BE2C (cell line): ENCODE measurements around the gene PRKAR1B.
"Not testable (repeated sequence)": the region's sequence is repeated elsewhere in the genome, so short reads cannot be mapped to it uniquely, and the experiment has no call there.

Source experiments
- DNase-seq: peaks from one replicate; pipeline ENCODE4 v3.0.0-alpha.2; 2020
- H3K27me3 ChIP-seq: fragments of 250-450 bp; sonication (Bioruptor Pico); 2 replicates; pipeline ENCODE4 v1.5.1; 2020; ENCODE audit warnings: mild to moderate bottlenecking
- H3K36me3 ChIP-seq: fragments of 250-450 bp; sonication (Bioruptor Pico); 2 replicates; pipeline ENCODE4 v1.5.1; 2020; ENCODE audit warnings: mild to moderate bottlenecking
- H3K4me1 ChIP-seq: fragments of 250-450 bp; sonication (Bioruptor Pico); 2 replicates; pipeline ENCODE4 v1.5.1; 2020
- H3K4me3 ChIP-seq: 2 replicates; pipeline ENCODE4 v1.5.1; 2011; ENCODE audit warnings: low read depth, low read length
- H3K9me3 ChIP-seq: fragments of 250-450 bp; sonication (Bioruptor Pico); 2 replicates; pipeline ENCODE4 v1.5.1; 2020
- TF ChIP-seq, protein P1 (sequence below): IDR thresholded peaks from 2 replicates; pipeline ENCODE4 v1.5.1; 2012; ENCODE audit warnings: mild to moderate bottlenecking, low read depth, low read length

PRKAR1B gene

DNA sequence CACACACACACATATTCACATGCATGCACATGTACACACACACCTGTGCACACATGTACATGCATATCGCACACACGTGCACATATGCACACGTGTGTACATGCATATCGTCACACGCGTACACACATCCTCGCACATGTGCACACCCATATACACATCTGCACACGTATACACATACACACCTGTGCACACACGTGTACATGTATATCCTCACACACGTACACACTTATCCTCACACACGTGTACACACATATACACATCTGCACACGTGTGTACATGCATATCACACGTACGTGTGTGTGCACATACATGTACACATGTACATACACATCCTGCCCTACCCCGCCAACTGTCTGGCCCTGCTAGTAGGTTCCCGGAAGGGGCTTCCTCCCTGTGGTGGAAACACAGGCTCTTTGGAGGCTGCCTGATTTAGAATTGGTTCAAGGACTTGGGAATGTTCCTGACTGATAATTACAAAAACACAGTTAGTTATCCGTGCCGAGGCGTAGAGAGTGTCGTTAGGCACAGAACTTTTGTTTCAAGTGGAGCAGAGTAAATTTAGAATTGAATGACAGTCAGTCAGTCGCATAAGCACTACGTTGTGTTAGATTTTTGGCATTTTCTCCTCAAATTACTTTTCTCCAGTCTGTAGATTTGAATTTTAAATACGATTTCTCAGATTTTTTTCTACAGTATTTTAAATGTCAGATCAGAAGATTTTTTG lies 18.5 kb upstream of the PRKAR1B start:
- TF ChIP-seq, protein P1, sequence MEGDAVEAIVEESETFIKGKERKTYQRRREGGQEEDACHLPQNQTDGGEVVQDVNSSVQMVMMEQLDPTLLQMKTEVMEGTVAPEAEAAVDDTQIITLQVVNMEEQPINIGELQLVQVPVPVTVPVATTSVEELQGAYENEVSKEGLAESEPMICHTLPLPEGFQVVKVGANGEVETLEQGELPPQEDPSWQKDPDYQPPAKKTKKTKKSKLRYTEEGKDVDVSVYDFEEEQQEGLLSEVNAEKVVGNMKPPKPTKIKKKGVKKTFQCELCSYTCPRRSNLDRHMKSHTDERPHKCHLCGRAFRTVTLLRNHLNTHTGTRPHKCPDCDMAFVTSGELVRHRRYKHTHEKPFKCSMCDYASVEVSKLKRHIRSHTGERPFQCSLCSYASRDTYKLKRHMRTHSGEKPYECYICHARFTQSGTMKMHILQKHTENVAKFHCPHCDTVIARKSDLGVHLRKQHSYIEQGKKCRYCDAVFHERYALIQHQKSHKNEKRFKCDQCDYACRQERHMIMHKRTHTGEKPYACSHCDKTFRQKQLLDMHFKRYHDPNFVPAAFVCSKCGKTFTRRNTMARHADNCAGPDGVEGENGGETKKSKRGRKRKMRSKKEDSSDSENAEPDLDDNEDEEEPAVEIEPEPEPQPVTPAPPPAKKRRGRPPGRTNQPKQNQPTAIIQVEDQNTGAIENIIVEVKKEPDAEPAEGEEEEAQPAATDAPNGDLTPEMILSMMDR: no peak
- no peak for DNase-seq
- H3K27me3 ChIP-seq: no peaks in the 10 kb centered on the region

DNA sequence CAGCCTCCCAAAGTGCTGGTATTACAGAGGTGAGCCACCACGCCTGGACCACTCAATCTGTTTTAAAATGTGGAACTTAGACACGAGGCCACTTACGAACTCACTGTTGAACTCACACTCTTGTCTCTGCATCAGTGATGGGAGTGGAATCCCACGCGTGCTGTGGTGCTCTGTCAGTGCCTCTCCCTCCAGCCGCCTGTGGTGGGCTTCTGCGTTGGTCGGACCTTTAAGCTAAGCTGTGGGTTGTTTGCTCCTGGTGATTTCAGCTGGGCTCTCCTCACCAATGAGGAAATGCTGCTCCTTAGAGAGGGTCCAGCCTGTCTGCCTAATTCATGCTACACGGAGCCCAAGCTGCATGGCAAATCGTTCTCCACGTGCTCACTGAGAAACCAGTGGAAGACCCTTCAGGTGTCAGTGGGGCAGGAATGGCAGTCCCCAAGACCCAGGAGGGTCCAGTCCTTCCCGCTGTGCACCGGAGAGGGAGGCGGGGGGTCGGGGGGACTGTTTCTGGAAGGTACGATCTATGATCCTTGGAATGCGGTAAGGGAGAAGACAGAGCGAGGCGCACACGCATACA lies 17.9 kb upstream of the PRKAR1B start:
- no peaks in the 10 kb centered on the region for H3K27me3 ChIP-seq
- H3K4me3 ChIP-seq: no peak overlapping the region
- H3K9me3 ChIP-seq: no peaks in the 10 kb centered on the region
- H3K36me3 ChIP-seq: peaks cover 51% of the 10 kb centered on the region
- no peak for DNase-seq
- TF ChIP-seq, protein P1: no peak
- no peaks in the 10 kb centered on the region; the same call in 1 of the 2 replicates for H3K4me1 ChIP-seq

More for the DNA sequence above, 18.5 kb upstream of the PRKAR1B start:
- peaks cover 51% of the 10 kb centered on the region for H3K36me3 ChIP-seq
- H3K4me3 ChIP-seq: no peak overlapping the region
- H3K9me3 ChIP-seq: no peaks in the 10 kb centered on the region
- no peaks in the 10 kb centered on the region; the same call in 1 of the 2 replicates for H3K4me1 ChIP-seq

DNA sequence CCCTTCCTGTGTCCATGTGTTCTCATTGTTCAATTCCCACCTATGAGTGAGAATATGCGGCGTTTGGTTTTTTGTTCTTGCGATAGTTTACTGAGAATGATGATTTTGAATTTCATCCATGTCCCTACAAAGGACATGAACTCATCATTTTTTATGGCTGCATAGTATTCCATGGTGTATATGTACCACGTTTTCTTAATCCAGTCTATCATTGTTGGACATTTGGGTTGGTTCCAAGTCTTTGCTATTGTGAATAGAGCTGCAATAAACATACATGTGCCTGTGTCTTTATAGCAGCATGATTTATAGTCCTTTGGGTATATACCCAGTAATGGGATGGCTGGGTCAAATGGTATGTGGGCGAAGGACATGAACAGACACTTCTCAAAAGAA lies 17.0 kb upstream of the PRKAR1B start:
- not testable (repeated sequence) for H3K4me3 ChIP-seq, H3K9me3 ChIP-seq
- H3K36me3 ChIP-seq: peaks cover 56% of the 10 kb centered on the region

DNA sequence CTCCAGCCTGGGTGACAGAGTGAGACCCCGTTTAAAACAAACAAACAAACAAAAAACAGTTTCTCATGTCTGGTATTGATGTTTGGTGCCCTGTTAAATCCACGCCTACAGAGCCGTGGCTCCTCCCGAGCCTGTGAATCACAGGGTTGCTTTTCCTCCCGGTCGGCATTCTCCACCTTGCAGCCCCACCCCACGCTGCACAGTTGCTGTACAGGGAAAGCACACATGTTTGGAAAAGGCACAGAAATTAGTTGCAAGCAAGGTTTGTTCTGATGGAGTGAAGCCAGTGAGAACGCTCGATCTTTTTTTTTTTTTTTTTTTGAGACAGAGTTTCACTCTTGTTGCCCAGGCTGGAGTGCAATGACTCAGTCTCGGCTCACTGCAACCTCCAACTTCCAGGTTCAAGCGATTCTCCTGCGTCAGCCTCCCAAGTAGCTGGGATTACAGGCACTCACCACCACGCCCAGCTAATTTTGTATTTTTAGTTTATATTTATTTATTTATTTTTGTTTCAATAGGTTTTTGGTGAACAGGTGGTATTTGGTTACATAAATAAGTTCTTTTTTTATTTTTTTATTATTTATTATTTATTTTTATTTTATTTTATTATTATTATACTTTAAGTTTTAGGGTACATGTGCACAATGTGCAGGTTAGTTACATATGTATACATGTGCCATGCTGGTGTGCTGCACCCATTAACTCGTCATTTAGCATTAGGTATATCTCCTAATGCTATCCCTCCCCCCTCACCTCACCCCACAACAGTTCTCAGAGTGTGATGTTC lies 16.5 kb upstream of the PRKAR1B start:
- not testable (repeated sequence) for DNase-seq, H3K9me3 ChIP-seq, H3K27me3 ChIP-seq, H3K4me3 ChIP-seq, H3K4me1 ChIP-seq
- H3K36me3 ChIP-seq: peaks cover 60% of the 10 kb centered on the region

More for the DNA sequence above, 17.0 kb upstream of the PRKAR1B start:
- H3K4me1 ChIP-seq, H3K27me3 ChIP-seq, DNase-seq: not testable (repeated sequence)

DNA sequence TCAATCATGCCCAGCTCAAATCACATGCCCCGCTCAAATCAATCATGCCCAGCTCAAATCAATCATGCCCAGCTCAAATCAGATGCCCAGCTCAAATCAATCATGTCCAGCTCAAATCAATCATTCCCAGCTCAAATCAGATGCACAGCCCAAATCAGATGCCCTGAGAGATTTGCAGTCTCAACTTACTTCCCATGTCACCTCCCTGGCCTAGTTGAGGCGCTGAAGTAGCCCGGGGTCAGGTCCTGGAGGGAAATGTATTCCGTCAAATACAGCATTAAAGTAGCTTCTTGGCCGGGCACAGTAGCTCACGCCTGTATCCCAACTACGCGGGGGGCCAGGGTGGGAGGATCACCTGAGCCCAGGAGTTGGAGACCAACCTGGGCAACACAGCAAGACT lies 15.7 kb upstream of the PRKAR1B start:
- no peak for DNase-seq
- Histone ChIP-seq H3K4me1 (no peaks in the 10 kb centered on the region), H3K4me3 (no peak overlapping the region), H3K27me3 (no peaks in the 10 kb centered on the region), H3K9me3 (no peaks in the 10 kb centered on the region), H3K36me3 (peaks cover 60% of the 10 kb centered on the region)
- TF ChIP-seq, protein P1: no peak

DNA sequence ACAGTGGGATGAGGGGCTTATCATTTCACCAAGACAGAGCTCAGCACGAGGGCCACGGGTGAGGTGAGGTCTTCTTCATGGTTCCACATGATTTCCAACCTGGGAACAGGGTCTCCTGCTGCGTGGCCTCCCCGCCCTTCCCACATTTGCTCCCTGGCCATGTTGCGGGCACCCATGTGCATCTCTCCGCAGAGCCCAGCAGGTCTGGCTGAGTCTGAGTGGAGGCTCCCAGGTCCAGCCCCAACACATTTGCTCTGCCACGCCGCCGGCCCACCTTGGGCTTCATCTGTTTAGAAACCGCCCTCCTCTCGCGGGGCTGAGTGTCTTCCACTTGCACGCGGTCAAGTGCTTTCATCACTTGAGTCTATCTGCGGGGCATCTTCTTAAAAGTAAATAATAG lies 14.8 kb upstream of the PRKAR1B start:
- no peaks in the 10 kb centered on the region for H3K27me3 ChIP-seq
- TF ChIP-seq, protein P1: no peak
- H3K36me3 ChIP-seq: peaks cover 64% of the 10 kb centered on the region
- DNase-seq: no peak
- no peak overlapping the region for H3K4me3 ChIP-seq
- no peaks in the 10 kb centered on the region for H3K4me1 ChIP-seq
- H3K9me3 ChIP-seq: no peaks in the 10 kb centered on the region

DNA sequence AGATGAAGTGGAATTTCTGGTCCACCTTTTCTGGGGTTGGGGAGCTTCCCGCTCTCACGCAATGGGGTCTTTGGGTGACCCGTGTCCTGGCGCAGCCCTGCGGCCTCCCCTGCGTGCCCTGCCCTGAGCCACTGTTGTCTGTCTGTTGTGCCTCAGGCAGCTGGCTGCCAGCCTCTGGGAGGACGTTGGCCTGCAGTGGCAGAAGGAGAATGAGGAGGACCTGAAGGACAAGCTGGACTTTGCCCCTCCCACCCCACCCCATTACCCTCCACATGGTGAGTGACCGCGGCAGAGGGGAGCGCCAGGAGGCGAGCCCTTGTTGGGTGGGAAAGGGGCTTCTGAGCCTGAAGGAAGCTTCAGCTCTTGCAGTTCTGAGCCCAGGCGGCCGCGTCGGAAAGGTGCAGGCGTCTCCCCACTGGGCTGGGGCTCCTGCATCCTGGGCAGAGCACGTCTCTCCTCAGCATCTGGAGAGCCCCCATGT lies 14.2 kb upstream of the PRKAR1B start:
- Histone ChIP-seq H3K4me3 (no peak overlapping the region), H3K9me3 (no peaks in the 10 kb centered on the region), H3K27me3 (no peaks in the 10 kb centered on the region), H3K4me1 (no peaks in the 10 kb centered on the region), H3K36me3 (peaks cover 62% of the 10 kb centered on the region)
- no peak for DNase-seq
- TF ChIP-seq, protein P1: no peak
